Measurements from ENCODE around the gene GAA.

DNA sequence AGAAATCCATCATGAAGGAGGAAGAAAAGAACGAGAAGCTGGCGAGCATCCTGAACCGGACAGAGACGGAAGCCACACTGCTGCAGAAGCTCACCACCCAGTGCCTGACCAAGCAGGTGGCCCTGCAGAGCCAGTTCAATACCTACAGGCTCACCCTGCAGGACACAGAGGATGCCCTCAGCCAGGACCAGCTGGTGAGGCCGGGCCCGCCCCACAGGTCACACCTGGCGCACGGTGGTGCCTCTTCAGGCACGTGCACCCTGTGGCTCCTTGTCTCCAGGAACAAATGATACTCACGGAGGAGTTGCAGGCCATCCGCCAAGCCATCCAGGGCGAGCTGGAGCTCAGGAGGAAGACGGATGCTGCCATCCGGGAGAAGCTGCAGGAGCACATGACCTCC, 19.8 kb upstream of the GAA start:
- TF ChIP-seq POLR2AphosphoS5 (IDR thresholded peaks at IDR 0.05), result no peak
- TF ChIP-seq, protein P1, sequence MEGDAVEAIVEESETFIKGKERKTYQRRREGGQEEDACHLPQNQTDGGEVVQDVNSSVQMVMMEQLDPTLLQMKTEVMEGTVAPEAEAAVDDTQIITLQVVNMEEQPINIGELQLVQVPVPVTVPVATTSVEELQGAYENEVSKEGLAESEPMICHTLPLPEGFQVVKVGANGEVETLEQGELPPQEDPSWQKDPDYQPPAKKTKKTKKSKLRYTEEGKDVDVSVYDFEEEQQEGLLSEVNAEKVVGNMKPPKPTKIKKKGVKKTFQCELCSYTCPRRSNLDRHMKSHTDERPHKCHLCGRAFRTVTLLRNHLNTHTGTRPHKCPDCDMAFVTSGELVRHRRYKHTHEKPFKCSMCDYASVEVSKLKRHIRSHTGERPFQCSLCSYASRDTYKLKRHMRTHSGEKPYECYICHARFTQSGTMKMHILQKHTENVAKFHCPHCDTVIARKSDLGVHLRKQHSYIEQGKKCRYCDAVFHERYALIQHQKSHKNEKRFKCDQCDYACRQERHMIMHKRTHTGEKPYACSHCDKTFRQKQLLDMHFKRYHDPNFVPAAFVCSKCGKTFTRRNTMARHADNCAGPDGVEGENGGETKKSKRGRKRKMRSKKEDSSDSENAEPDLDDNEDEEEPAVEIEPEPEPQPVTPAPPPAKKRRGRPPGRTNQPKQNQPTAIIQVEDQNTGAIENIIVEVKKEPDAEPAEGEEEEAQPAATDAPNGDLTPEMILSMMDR (IDR thresholded peaks at IDR 0.05 in 8 of 11, conservative IDR thresholded peaks at IDR 0.05 in 3 of 11), result no peak

All from spleen (tissue), 7 donors.